ENCODE results near the gene AMPH. TPM values are rescaled to one million over a fixed set of nuclear protein-coding genes. Genes with fewer than 3 reads are reported as not detected.

Gene AMPH
- polyA plus RNA-seq, 3 donors from 2014 or later: 0.06 to 0.45 TPM; not detected in 1

GRCh38 chr7:38506004-38506403 is 125.2 kb downstream of the AMPH start:
- DNase-seq: no peak
- Mint-ChIP-seq H3K36me3 (no peaks in the 10 kb centered on the region), H3K27ac (no peak overlapping the region), H3K27me3 (ENCODE audit: low read depth in 3 of 3) (peaks cover 0 to 9% (median 4%) of the 10 kb centered on the region in 3 donors), H3K9me3 (no peaks in the 10 kb centered on the region), H3K4me3 (no peak overlapping the region), H3K4me1 (no peaks in the 10 kb centered on the region)

- Mint-ChIP-seq H3K4me1 (no peaks in the 10 kb centered on the region), H3K4me3 (no peak overlapping the region), H3K9me3 (no peaks in the 10 kb centered on the region), H3K36me3 (no peaks in the 10 kb centered on the region), H3K27me3 (ENCODE audit: low read depth in 3 of 3) (peaks cover 0 to 15% (median 4%) of the 10 kb centered on the region in 3 donors), H3K27ac (no peak overlapping the region)
- DNase-seq: no peak
Measured at GRCh38 chr7:38504684-38505083, 126.5 kb downstream of the AMPH start.

GRCh38 chr7:38502848-38503247 is 128.3 kb downstream of the AMPH start:
- Mint-ChIP-seq H3K36me3 (no peaks in the 10 kb centered on the region), H3K27ac (no peak overlapping the region), H3K9me3 (no peaks in the 10 kb centered on the region), H3K27me3 (ENCODE audit: low read depth in 3 of 3) (peaks cover 2 to 15% (median 3%) of the 10 kb centered on the region in 3 donors), H3K4me3 (no peak overlapping the region), H3K4me1 (no peaks in the 10 kb centered on the region)
- DNase-seq: no peak

GRCh38 chr7:38502289-38502688 is 128.9 kb downstream of the AMPH start:
- Mint-ChIP-seq H3K9me3 (no peaks in the 10 kb centered on the region), H3K4me1 (no peaks in the 10 kb centered on the region), H3K36me3 (no peaks in the 10 kb centered on the region), H3K27me3 (ENCODE audit: low read depth in 3 of 3) (peaks cover 3 to 12% (median 3%) of the 10 kb centered on the region in 3 donors), H3K4me3 (no peak overlapping the region), H3K27ac (no peak overlapping the region)
- no peak for DNase-seq

- Mint-ChIP-seq H3K4me1 (no peaks in the 10 kb centered on the region), H3K36me3 (no peaks in the 10 kb centered on the region), H3K27me3 (ENCODE audit: low read depth in 3 of 3) (peaks cover 0 to 10% (median 5%) of the 10 kb centered on the region in 3 donors), H3K4me3 (no peak overlapping the region), H3K27ac (no peak overlapping the region), H3K9me3 (peaks cover 0 to 2% (median 0%) of the 10 kb centered on the region in 6 donors)
- DNase-seq: no peak
Measured at GRCh38 chr7:38492010-38492409, 139.2 kb downstream of the AMPH start.

GRCh38 chr7:38482521-38482920 is 148.7 kb downstream of the AMPH start:
- H3K27me3 Mint-ChIP-seq (ENCODE audit: low read depth in 3 of 3): peaks cover 3 to 22% (median 14%) of the 10 kb centered on the region in 3 donors
- H3K4me1 Mint-ChIP-seq: no peaks in the 10 kb centered on the region
- H3K36me3 Mint-ChIP-seq: peaks cover 3 to 7% (median 6%) of the 10 kb centered on the region in 3 donors
- H3K4me3 Mint-ChIP-seq: no peak overlapping the region
- H3K27ac Mint-ChIP-seq: no peak overlapping the region
- DNase-seq: no peak
- peaks cover 0 to 18% (median 8%) of the 10 kb centered on the region in 6 donors for H3K9me3 Mint-ChIP-seq

GRCh38 chr7:38481401-38481800 is 149.8 kb downstream of the AMPH start:
- Mint-ChIP-seq H3K4me3 (no peak overlapping the region), H3K27ac (no peak overlapping the region), H3K9me3 (peaks cover 0 to 17% (median 8%) of the 10 kb centered on the region in 6 donors), H3K4me1 (no peaks in the 10 kb centered on the region), H3K27me3 (ENCODE audit: low read depth in 3 of 3) (peaks cover 2 to 20% (median 12%) of the 10 kb centered on the region in 3 donors), H3K36me3 (peaks cover 3 to 7% (median 6%) of the 10 kb centered on the region in 3 donors)
- DNase-seq: no peak

- Mint-ChIP-seq H3K36me3 (peaks cover 0 to 7% (median under 1%) of the 10 kb centered on the region in 3 donors), H3K27me3 (ENCODE audit: low read depth in 3 of 3) (peaks cover 0 to 12% (median 0%) of the 10 kb centered on the region in 3 donors), H3K4me1 (no peaks in the 10 kb centered on the region), H3K4me3 (no peak overlapping the region), H3K27ac (no peak overlapping the region), H3K9me3 (peaks cover 0 to 12% (median 2%) of the 10 kb centered on the region in 6 donors)
- no peak for DNase-seq
Measured at GRCh38 chr7:38478404-38478803, 152.8 kb downstream of the AMPH start.

GRCh38 chr7:38477333-38477732 is 153.8 kb downstream of the AMPH start:
- H3K27me3 Mint-ChIP-seq (ENCODE audit: low read depth in 3 of 3): peaks cover 0 to 4% (median 1%) of the 10 kb centered on the region in 3 donors
- no peak for DNase-seq
- H3K36me3 Mint-ChIP-seq: peaks cover 0 to 7% (median 0%) of the 10 kb centered on the region in 3 donors
- H3K27ac Mint-ChIP-seq: no peak overlapping the region
- H3K4me3 Mint-ChIP-seq: no peak overlapping the region
- H3K9me3 Mint-ChIP-seq: peaks cover 0 to 6% (median 0%) of the 10 kb centered on the region in 6 donors
- no peaks in the 10 kb centered on the region for H3K4me1 Mint-ChIP-seq

- Mint-ChIP-seq H3K27me3 (ENCODE audit: low read depth in 3 of 3) (peaks cover 0 to 1% (median 1%) of the 10 kb centered on the region in 3 donors), H3K4me1 (no peaks in the 10 kb centered on the region), H3K4me3 (no peak overlapping the region), H3K36me3 (peaks cover 0 to 7% (median 0%) of the 10 kb centered on the region in 3 donors), H3K27ac (no peak overlapping the region), H3K9me3 (peaks cover 0 to 6% (median 0%) of the 10 kb centered on the region in 6 donors)
- DNase-seq: no peak
Measured at GRCh38 chr7:38476764-38477163, 154.4 kb downstream of the AMPH start.

- no peaks in the 10 kb centered on the region for H3K27me3 Mint-ChIP-seq (ENCODE audit: low read depth in 3 of 3)
- no peak overlapping the region for H3K27ac Mint-ChIP-seq
- H3K4me3 Mint-ChIP-seq: no peak overlapping the region
- DNase-seq: no peak
- H3K36me3 Mint-ChIP-seq: no peaks in the 10 kb centered on the region
- H3K9me3 Mint-ChIP-seq: no peaks in the 10 kb centered on the region
- peaks cover 31 to 34% of the 10 kb centered on the region in 2 donors for H3K4me1 Mint-ChIP-seq
Measured at GRCh38 chr7:38465956-38466355, 165.2 kb downstream of the AMPH start.

GRCh38 chr7:38463277-38464225 is 167.6 kb downstream of the AMPH start:
- peak overlapping the region; percentile 56 to 88 (median 82) for H3K27ac Mint-ChIP-seq
- DNase-seq: peak; percentile 57 to 73 (median 61)
- no peaks in the 10 kb centered on the region for H3K9me3 Mint-ChIP-seq
- peaks cover 31 to 34% of the 10 kb centered on the region in 2 donors for H3K4me1 Mint-ChIP-seq
- H3K4me3 Mint-ChIP-seq: peak overlapping the region; percentile 45 to 85 (median 73)
- no peaks in the 10 kb centered on the region for H3K36me3 Mint-ChIP-seq
- no peaks in the 10 kb centered on the region for H3K27me3 Mint-ChIP-seq (ENCODE audit: low read depth in 3 of 3)

- Mint-ChIP-seq H3K9me3 (no peaks in the 10 kb centered on the region), H3K36me3 (no peaks in the 10 kb centered on the region), H3K27ac (peak overlapping the region in 4 of 6 donors; percentile 56 to 84 (median 71)), H3K4me1 (peaks cover 31 to 34% of the 10 kb centered on the region in 2 donors), H3K4me3 (peak overlapping the region in 1 of 5 donors; percentile 73), H3K27me3 (ENCODE audit: low read depth in 3 of 3) (no peaks in the 10 kb centered on the region)
- DNase-seq: no peak
Measured at GRCh38 chr7:38462819-38463218, 168.4 kb downstream of the AMPH start.

GRCh38 chr7:38461887-38462286 is 169.3 kb downstream of the AMPH start:
- Mint-ChIP-seq H3K27ac (no peak overlapping the region), H3K4me1 (peaks cover 31 to 34% of the 10 kb centered on the region in 2 donors), H3K27me3 (ENCODE audit: low read depth in 3 of 3) (no peaks in the 10 kb centered on the region), H3K36me3 (peaks cover 0 to 3% (median 0%) of the 10 kb centered on the region in 3 donors), H3K4me3 (no peak overlapping the region), H3K9me3 (peaks cover 0 to 2% (median 0%) of the 10 kb centered on the region in 6 donors)
- peak in 2 of 3 donors; percentile 1 to 5 for DNase-seq

Measured in immature natural killer cell (primary cell).